K562 (cell line): ENCODE results near the gene GAL. TPM values are rescaled to one million over a fixed set of nuclear protein-coding genes. Genes with fewer than 3 reads are reported as not detected.

Experiments
- ATAC-seq: fragments of 200-7000 bp; cut with Tn5 transposase; 3 replicates; pipeline ENCODE4 v1.9.1; 2020; ENCODE audit warnings: moderate library complexity
- BruUV-seq: library from RNA; stranded (reverse); fragments of 400-500 nt; replicated peaks from 2 replicates; lab custom pipeline; 2021; lab: Mats Ljungman, UMichigan
- CTCF ChIA-PET: fragments of 300-600 bp; formaldehyde crosslinking; extraction: SDS; loops from one replicate; lab custom pipeline; 2021; ENCODE audit warnings: low intra/inter-chr PET ratio; lab: Yijun Ruan, JAX
- POLR2A ChIA-PET: fragments of 300-600, 350-650 bp; sonication (Branson Sonifier 250); formaldehyde crosslinking; extraction: SDS; loops from one replicate; lab custom pipeline; 2021; ENCODE audit warnings: antibody characterized with exemption, inconsistent platforms; lab: Yijun Ruan, JAX
- DNase-seq, 4 experiments: peaks; one replicate each; pipeline versions ENCODE4 v3.0.0 to v3.0.0-alpha.2; 2011 to 2018; ENCODE audit warnings: low spot score in 3 of 4, mixed read lengths in 3 of 4; ENCODE audit errors: extremely low read depth in 1 of 4
- FAIRE-seq: peaks from 2 replicates; lab custom pipeline; 2011; peaks lifted over from hg19 to GRCh38; lab: Jason Lieb, UNC
- H2AFZ ChIP-seq: 2 replicates; pipeline ENCODE4 v1.6.0; 2011; ENCODE audit warnings: low read depth, low read length, control low read depth, inconsistent platforms
- H3K27ac ChIP-seq: fragments of 200-600 bp; 3 replicates; pipeline ENCODE4 v1.8.0; 2011; ENCODE audit warnings: low read depth, mild to moderate bottlenecking, control low read depth, inconsistent platforms, low read length, moderate library complexity, mixed read lengths; ENCODE audit errors: extremely low read depth
- H3K27me3 ChIP-seq, 2 experiments: fragments of 300-600 bp in 1 of 2; 2 replicates in 1 of 2; 3 replicates in 1 of 2; pipeline versions ENCODE4 v1.6.0 to v1.8.0; 2011; ENCODE audit warnings: inconsistent platforms in 2 of 2, low read length in 2 of 2, mild to moderate bottlenecking in 1 of 2, mixed read lengths in 1 of 2, moderate library complexity in 1 of 2; ENCODE audit not compliant: control insufficient read depth in 2 of 2, insufficient read depth in 2 of 2
- H3K36me3 ChIP-seq: fragments of 300-600 bp; 3 replicates; pipeline ENCODE4 v1.8.0; 2011; ENCODE audit warnings: mild to moderate bottlenecking, low read length, inconsistent platforms; ENCODE audit not compliant: control insufficient read depth, insufficient read depth
- H3K4me1 ChIP-seq, 2 experiments: fragments of 200-600 bp in 1 of 2; replicated peaks in 1 of 2; 2 replicates in 1 of 2; 3 replicates in 1 of 2; pipeline versions ENCODE4 v1.5.1 to v1.8.0; 2011; ENCODE audit warnings: inconsistent platforms in 2 of 2, low read length in 2 of 2, mild to moderate bottlenecking in 1 of 2, mixed read lengths in 1 of 2, moderate library complexity in 1 of 2; ENCODE audit not compliant: control insufficient read depth in 2 of 2, insufficient read depth in 2 of 2
- H3K4me2 ChIP-seq: 2 replicates; pipeline ENCODE4 v1.6.1; 2011; ENCODE audit warnings: low read length, control low read depth, inconsistent platforms, mixed read lengths; ENCODE audit not compliant: insufficient read depth
- H3K4me3 ChIP-seq: fragments of 200-600 bp; sonication (generic), shearing (Covaris generic); 2 replicates; pipeline ENCODE4 v1.5.1; 2016; ENCODE audit warnings: control low read depth, inconsistent platforms
- H3K79me2 ChIP-seq: fragments of 200-600 bp; 3 replicates; pipeline ENCODE4 v1.8.0; 2011; ENCODE audit warnings: low read length, inconsistent platforms; ENCODE audit not compliant: control insufficient read depth, insufficient read depth
- H3K9ac ChIP-seq, 2 experiments: 2 replicates each; pipeline versions ENCODE4 v1.6.0 to v1.6.1; 2011; ENCODE audit warnings: low read depth in 2 of 2, low read length in 2 of 2, control low read depth in 1 of 2, inconsistent platforms in 1 of 2, mild to moderate bottlenecking in 1 of 2, mixed read lengths in 1 of 2; ENCODE audit not compliant: insufficient read depth in 1 of 2
- H3K9me1 ChIP-seq: one replicate; pipeline ENCODE4 v1.6.0; 2011; ENCODE audit warnings: inconsistent platforms, mild to moderate bottlenecking, low read length, moderate library complexity; ENCODE audit not compliant: control insufficient read depth, insufficient read depth
- H3K9me3 ChIP-seq: replicated peaks from 2 replicates; pipeline ENCODE4 v1.5.1; 2011; ENCODE audit warnings: low read depth, low read length, inconsistent platforms; ENCODE audit not compliant: control insufficient read depth, insufficient read depth
- H4K20me1 ChIP-seq: replicated peaks from 2 replicates; pipeline ENCODE4 v1.6.1; 2011; ENCODE audit warnings: low read length, inconsistent platforms, mixed read lengths; ENCODE audit not compliant: control insufficient read depth, insufficient read depth
- ETV6 ChIP-seq, 3 experiments: fragments of 150-350 bp in 1 of 3; sonication (generic) in 1 of 3; formaldehyde crosslinking in 1 of 3; IDR thresholded peaks; 2 replicates each; pipeline versions ENCODE4 v1.6.1 to v1.8.0; 2014 to 2022; ENCODE audit warnings: borderline replicate concordance in 2 of 3, low read depth in 2 of 3, antibody characterized with exemption in 1 of 3, low read length in 1 of 3, mild to moderate bottlenecking in 1 of 3, missing genetic modification reagents in 1 of 3
- FOXM1 ChIP-seq, 2 experiments: fragments of 450-650 bp in 1 of 2; sonication (generic) in 1 of 2; formaldehyde crosslinking in 1 of 2; IDR thresholded peaks; 2 replicates each; pipeline versions ENCODE4 v1.6.1 to v1.9.0; 2017 to 2022; ENCODE audit warnings: low read depth in 2 of 2, mild to moderate bottlenecking in 2 of 2, missing genetic modification reagents in 1 of 2, moderate library complexity in 1 of 2
- IRF2 ChIP-seq: sonication (generic); formaldehyde crosslinking; IDR thresholded peaks from 2 replicates; pipeline ENCODE4 v1.8.1; 2022; ENCODE audit warnings: mild to moderate bottlenecking, missing genetic modification reagents
- PHB ChIP-seq: fragments of 250-450 bp; sonication (Bioruptor Pico); IDR thresholded peaks from 2 replicates; pipeline ENCODE4 v1.5.0; 2021
- POU5F1 ChIP-seq: fragments of 150-350 bp; IDR thresholded peaks from 2 replicates; pipeline ENCODE4 v1.6.1; 2014; ENCODE audit warnings: borderline replicate concordance, low read length, low read depth, mild to moderate bottlenecking; ENCODE audit not compliant: partially characterized antibody
- TOE1 ChIP-seq, 2 experiments: fragments of 450-650 bp in 1 of 2; sonication (generic) in 1 of 2; formaldehyde crosslinking in 1 of 2; IDR thresholded peaks; 2 replicates each; pipeline versions ENCODE4 v1.7.1 to v1.8.0; 2016 to 2022; ENCODE audit warnings: borderline replicate concordance in 2 of 2, mild to moderate bottlenecking in 2 of 2, antibody characterized with exemption in 1 of 2, inconsistent platforms in 1 of 2, low read depth in 1 of 2, missing genetic modification reagents in 1 of 2, moderate library complexity in 1 of 2
- ZNF212 ChIP-seq: fragments of 450-650 bp; formaldehyde crosslinking; IDR thresholded peaks from 2 replicates; pipeline ENCODE4 v1.4.0; 2020; ENCODE audit warnings: mild to moderate bottlenecking
- ZNF75A ChIP-seq: fragments of 450-650 bp; formaldehyde crosslinking; IDR thresholded peaks from 2 replicates; pipeline ENCODE4 v1.4.0; 2020; ENCODE audit warnings: mild to moderate bottlenecking
- WGBS: fragments of 100-300 bp; shearing (Covaris generic); methylation state at CpG from one replicate; pipeline ENCODE4 v1.1.6; 2016; ENCODE audit warnings: low coverage, mixed read lengths; ENCODE audit not compliant: insufficient coverage; ENCODE audit errors: missing lambda C conversion rate; 5-methylcytosine and 5-hydroxymethylcytosine counted together
- in situ Hi-C: fragments of 300-500 bp; cut with MboI; formaldehyde crosslinking; loops from 4 replicates; pipeline ENCODE4 v1.15.0; 2018; ENCODE audit warnings: inconsistent platforms, mixed read lengths
- intact Hi-C: fragments of 100-400 bp; cut with micrococcal nuclease; formaldehyde crosslinking; loops from 2 replicates; pipeline ENCODE4 v1.14.2; 2022
- polyA plus RNA-seq, 8 experiments: library from polyadenylated mRNA; depleted of rRNA in 4 of 8; stranded (reverse) in 5 of 8; unstranded in 3 of 8; fragments of >200 nt; fragmentation: Nextera tagmentation in 2 of 8; fragmentation: Illumina TruSeq in 1 of 8; extraction: Ambion mirVana in 2 of 8; extraction: Trizol in 1 of 8; gene quantifications; 2 replicates each; pipeline versions ENCODE4 v1.2.1 to v1.2.3, GENCODE V29; 2011 to 2014; ENCODE audit warnings: inconsistent platforms in 1 of 8, missing spikeins in 1 of 8
- total RNA-seq, 7 experiments: library from RNA; depleted of rRNA in 6 of 7; stranded (reverse); fragments of >200 nt in 6 of 7; fragmentation: Illumina TruSeq in 2 of 7; extraction: Trizol in 2 of 7; gene quantifications; 2 replicates each; pipeline versions ENCODE4 v1.2.1 to v1.2.3, GENCODE V29; 2011 to 2021; ENCODE audit warnings: low replicate concordance in 1 of 7
- TF ChIP-seq, protein P1 (sequence below), 2 experiments: fragments of 450-650 bp in 1 of 2; sonication (generic) in 1 of 2; formaldehyde crosslinking in 1 of 2; IDR thresholded peaks; 2 replicates each; pipeline versions ENCODE4 v1.7.1 to v1.9.0; 2016 to 2022; ENCODE audit warnings: inconsistent platforms in 1 of 2, mild to moderate bottlenecking in 1 of 2, missing genetic modification reagents in 1 of 2

Gene GAL
- total and polyA plus RNA-seq, 9 of the 15 experiments (the other 6 are each of a cell fraction or from before 2014, with no cell fraction given), result 10.6 to 119 (median 36.3) TPM

DNA sequence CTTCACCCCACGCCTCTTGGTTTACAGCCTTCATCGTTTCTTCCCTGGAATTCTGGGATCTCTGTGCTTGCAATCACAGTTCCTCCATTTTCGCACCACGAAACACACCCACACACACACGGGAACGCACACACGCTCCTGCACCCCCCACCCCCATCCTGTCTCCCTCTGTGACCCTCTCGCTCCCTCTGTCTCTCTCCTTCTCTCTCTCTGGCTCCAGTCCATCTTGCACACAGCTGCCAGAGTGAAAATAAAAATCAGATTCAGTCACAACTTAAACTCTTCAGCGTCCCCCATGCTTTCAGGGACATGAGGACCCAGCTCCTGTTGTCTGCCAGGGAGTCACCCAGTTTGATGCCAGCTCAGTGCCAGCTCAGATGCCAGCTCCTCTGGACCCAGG, 3.0 kb downstream of the GAL start:
- Histone ChIP-seq H3K4me3 (no peak overlapping the region), H3K79me2 (peaks cover 10% of the 10 kb centered on the region), H3K27ac (no peak overlapping the region), H2AFZ (no peak overlapping the region), H4K20me1 (no peaks in the 10 kb centered on the region; the same call in 1 of the 2 replicates), H3K27me3 (no peaks in the 10 kb centered on the region), H3K9me1 (no peaks in the 10 kb centered on the region), H3K36me3 (peaks cover 54% of the 10 kb centered on the region), H3K4me1 (peaks cover 4 to 34% of the 10 kb centered on the region in 2 experiments; a peak in 3 of 5 replicates), H3K4me2 (no peak overlapping the region), H3K9ac (peak overlapping the region in 1 of 2 experiments; percentile 13; a peak in 1 of 4 replicates), H3K9me3 (no peaks in the 10 kb centered on the region)
- DNase-seq, result no peak
- in situ Hi-C loops (loop anchor here (25.0 kb wide), 1 partner anchor 1150 kb away; no protein-coding TSS in a partner anchor), intact Hi-C loops (loop anchor here (5.0 kb wide), 1 partner anchor 60 kb away; no protein-coding TSS in a partner anchor)
- no peak for FAIRE-seq
- CTCF ChIA-PET, result no interaction called here
- BruUV-seq, result no TSS peak
- POLR2A ChIA-PET, result interaction anchor here (0.6 to 3.3 kb wide), 2 partner anchors 10 to 430 kb away, joined by 3 to 17 read pairs; no protein-coding TSS in a partner anchor
- no peak for ATAC-seq
- WGBS, result 87% methylated on average over 8 of the region's 9 CpGs
- TF ChIP-seq ZNF75A (no peak), ZNF212 (CRISPR knock-in tag) (no peak), POU5F1 (no peak), ETV6 (IDR thresholded peaks at IDR 0.05; ENCODE audit: borderline replicate concordance in 1 of 2, low read depth in 2 of 2, low read length in 1 of 2) (no peak), ETV6 (CRISPR knock-in tag; IDR thresholded peaks at IDR 0.05; ENCODE audit: borderline replicate concordance) (no peak), IRF2 (CRISPR knock-in tag) (no peak), PHB (CRISPR knock-in tag) (no peak), FOXM1 (IDR thresholded peaks at IDR 0.05; ENCODE audit: low read depth) (no peak), FOXM1 (CRISPR knock-in tag; IDR thresholded peaks at IDR 0.05; ENCODE audit: low read depth) (no peak), TOE1 (IDR thresholded peaks at IDR 0.05; ENCODE audit: borderline replicate concordance) (no peak), TOE1 (CRISPR knock-in tag; IDR thresholded peaks at IDR 0.05; ENCODE audit: borderline replicate concordance, low read depth) (no peak)
- TF ChIP-seq, protein P1, sequence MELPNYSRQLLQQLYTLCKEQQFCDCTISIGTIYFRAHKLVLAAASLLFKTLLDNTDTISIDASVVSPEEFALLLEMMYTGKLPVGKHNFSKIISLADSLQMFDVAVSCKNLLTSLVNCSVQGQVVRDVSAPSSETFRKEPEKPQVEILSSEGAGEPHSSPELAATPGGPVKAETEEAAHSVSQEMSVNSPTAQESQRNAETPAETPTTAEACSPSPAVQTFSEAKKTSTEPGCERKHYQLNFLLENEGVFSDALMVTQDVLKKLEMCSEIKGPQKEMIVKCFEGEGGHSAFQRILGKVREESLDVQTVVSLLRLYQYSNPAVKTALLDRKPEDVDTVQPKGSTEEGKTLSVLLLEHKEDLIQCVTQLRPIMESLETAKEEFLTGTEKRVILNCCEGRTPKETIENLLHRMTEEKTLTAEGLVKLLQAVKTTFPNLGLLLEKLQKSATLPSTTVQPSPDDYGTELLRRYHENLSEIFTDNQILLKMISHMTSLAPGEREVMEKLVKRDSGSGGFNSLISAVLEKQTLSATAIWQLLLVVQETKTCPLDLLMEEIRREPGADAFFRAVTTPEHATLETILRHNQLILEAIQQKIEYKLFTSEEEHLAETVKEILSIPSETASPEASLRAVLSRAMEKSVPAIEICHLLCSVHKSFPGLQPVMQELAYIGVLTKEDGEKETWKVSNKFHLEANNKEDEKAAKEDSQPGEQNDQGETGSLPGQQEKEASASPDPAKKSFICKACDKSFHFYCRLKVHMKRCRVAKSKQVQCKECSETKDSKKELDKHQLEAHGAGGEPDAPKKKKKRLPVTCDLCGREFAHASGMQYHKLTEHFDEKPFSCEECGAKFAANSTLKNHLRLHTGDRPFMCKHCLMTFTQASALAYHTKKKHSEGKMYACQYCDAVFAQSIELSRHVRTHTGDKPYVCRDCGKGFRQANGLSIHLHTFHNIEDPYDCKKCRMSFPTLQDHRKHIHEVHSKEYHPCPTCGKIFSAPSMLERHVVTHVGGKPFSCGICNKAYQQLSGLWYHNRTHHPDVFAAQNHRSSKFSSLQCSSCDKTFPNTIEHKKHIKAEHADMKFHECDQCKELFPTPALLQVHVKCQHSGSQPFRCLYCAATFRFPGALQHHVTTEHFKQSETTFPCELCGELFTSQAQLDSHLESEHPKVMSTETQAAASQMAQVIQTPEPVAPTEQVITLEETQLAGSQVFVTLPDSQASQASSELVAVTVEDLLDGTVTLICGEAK (IDR thresholded peaks at IDR 0.05), result no peak
- TF ChIP-seq, protein P1 (CRISPR knock-in tag; IDR thresholded peaks at IDR 0.05), result no peak
